Measurements from ENCODE around the gene D2HGDH. TPM values are rescaled to one million over a fixed set of nuclear protein-coding genes. Genes with fewer than 3 reads are reported as not detected.

The D2HGDH gene
- total and polyA plus RNA-seq, 2 of the 13 experiments (the other 11 are each of a cell fraction or from before 2014, with no cell fraction given): 19.2 to 20.3 TPM

DNA sequence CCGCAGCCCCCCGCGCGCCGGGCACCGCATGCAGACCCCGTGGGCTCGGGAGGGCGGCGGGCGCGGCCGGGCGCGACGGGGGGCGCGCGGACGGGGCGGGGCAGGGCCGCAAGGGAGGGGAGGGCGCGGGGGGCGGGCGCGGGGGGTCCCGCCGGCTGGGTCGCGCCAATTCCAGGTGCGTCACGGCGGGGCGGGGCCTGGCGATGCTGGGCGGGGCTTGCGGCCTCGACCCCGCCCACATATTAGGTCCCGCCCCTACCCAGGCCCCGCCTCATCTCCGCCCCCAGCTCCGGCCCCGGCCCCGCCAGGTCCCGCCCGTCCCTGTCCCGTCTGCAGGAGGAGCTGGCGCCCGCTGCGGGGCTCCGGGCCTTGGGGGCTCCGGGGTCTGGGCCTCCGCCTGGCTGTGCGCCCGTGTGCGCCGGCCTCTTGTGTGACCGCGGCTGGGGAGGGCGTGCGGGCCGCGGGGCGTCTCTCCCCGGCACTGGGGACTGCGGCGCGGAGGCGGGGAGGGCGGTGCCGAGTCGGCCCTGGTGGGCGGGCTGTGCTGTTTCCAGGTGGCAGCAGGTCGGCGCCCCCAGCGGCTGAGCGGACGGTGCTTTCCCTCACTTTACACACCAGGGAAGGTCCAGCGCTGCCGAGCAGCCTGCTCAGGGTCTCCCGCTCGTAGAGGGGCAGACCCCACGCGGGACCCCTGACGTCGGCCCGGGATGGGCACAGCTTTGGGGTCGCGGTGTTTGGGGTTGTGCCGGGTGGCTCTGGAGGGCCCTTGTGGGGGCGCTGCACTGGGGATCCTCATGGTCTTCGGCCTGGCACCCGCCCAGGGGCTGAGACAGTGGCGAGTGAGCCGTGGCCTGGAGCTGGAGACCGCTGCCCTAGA, 32.0 kb upstream of the D2HGDH start (continued):
- TF ChIP-seq ZBTB40 (IDR thresholded peaks at IDR 0.05): no peak
- peak; percentile 63; the same call in 1 of the 2 replicates for TF ChIP-seq ZBTB40 (CRISPR knock-in tag; IDR thresholded peaks at IDR 0.05)
- peak; percentile 76; the same call in 1 of the 2 replicates for TF ChIP-seq DNMT1 (CRISPR knock-in tag; IDR thresholded peaks at IDR 0.05)
- no peak for TF ChIP-seq ZNF720 (CRISPR knock-in tag; IDR thresholded peaks at IDR 0.05)
- peak; percentile 74; the same call in 1 of the 2 replicates for TF ChIP-seq TFDP1 (CRISPR knock-in tag; IDR thresholded peaks at IDR 0.05; ENCODE audit: borderline replicate concordance)
- TF ChIP-seq ZNF841 (CRISPR knock-in tag; IDR thresholded peaks at IDR 0.05; ENCODE audit: borderline replicate concordance): no peak
- peak; percentile 94 for TF ChIP-seq ZBTB7A (CRISPR knock-in tag; IDR thresholded peaks at IDR 0.05)
- TF ChIP-seq ZNF10 (CRISPR knock-in tag; IDR thresholded peaks at IDR 0.05; ENCODE audit: borderline replicate concordance, low read depth): no peak
- no peak for TF ChIP-seq PRMT3 (CRISPR knock-in tag; IDR thresholded peaks at IDR 0.05; ENCODE audit: borderline replicate concordance, low read depth)
- TF ChIP-seq EED (CRISPR knock-in tag; IDR thresholded peaks at IDR 0.05): peak; percentile 84
- 0 out of 2 replicates have a peak, but pooled peaks have one; percentile 27 for TF ChIP-seq KAT8 (CRISPR knock-in tag; IDR thresholded peaks at IDR 0.05)
- peak; percentile 66 for TF ChIP-seq ZGPAT (CRISPR knock-in tag; IDR thresholded peaks at IDR 0.05)
- TF ChIP-seq NFE2L2 (IDR thresholded peaks at IDR 0.05; ENCODE audit: low read length): no peak
- peak; percentile 32; the same call in 1 of the 2 replicates for TF ChIP-seq SIN3B (IDR thresholded peaks at IDR 0.05; ENCODE audit: low read length)
- TF ChIP-seq SKI (IDR thresholded peaks at IDR 0.05; ENCODE audit: partially characterized antibody): peak; percentile 67
- peak; percentile 87; the same call in 1 of the 2 replicates for TF ChIP-seq ZNF784 (CRISPR knock-in tag; IDR thresholded peaks at IDR 0.05; ENCODE audit: borderline replicate concordance)
- TF ChIP-seq FOSL2 (CRISPR knock-in tag; IDR thresholded peaks at IDR 0.05): peak; percentile 8

Data from HepG2 (cell line).